K562 (cell line): ENCODE measurements around the gene ING5. TPM values are rescaled to one million over a fixed set of nuclear protein-coding genes. Genes with fewer than 3 reads are reported as not detected.

Experiments
- ATAC-seq: fragments of 200-7000 bp; cut with Tn5 transposase; 3 replicates; pipeline ENCODE4 v1.9.1; 2020; ENCODE audit warnings: moderate library complexity
- BruUV-seq: library from RNA; stranded (reverse); fragments of 400-500 nt; replicated peaks from 2 replicates; lab custom pipeline; 2021; lab: Mats Ljungman, UMichigan
- CTCF ChIA-PET: fragments of 300-600 bp; formaldehyde crosslinking; extraction: SDS; loops from one replicate; lab custom pipeline; 2021; ENCODE audit warnings: low intra/inter-chr PET ratio; lab: Yijun Ruan, JAX
- POLR2A ChIA-PET: fragments of 300-600, 350-650 bp; sonication (Branson Sonifier 250); formaldehyde crosslinking; extraction: SDS; loops from one replicate; lab custom pipeline; 2021; ENCODE audit warnings: antibody characterized with exemption, inconsistent platforms; lab: Yijun Ruan, JAX
- DNase-seq, 4 experiments: peaks; one replicate each; pipeline versions ENCODE4 v3.0.0 to v3.0.0-alpha.2; 2011 to 2018; ENCODE audit warnings: low spot score in 3 of 4, mixed read lengths in 3 of 4; ENCODE audit errors: extremely low read depth in 1 of 4
- FAIRE-seq: peaks from 2 replicates; lab custom pipeline; 2011; peaks lifted over from hg19 to GRCh38; lab: Jason Lieb, UNC
- H2AFZ ChIP-seq: 2 replicates; pipeline ENCODE4 v1.6.0; 2011; ENCODE audit warnings: low read depth, low read length, control low read depth, inconsistent platforms
- H3K27ac ChIP-seq: fragments of 200-600 bp; 3 replicates; pipeline ENCODE4 v1.8.0; 2011; ENCODE audit warnings: low read depth, mild to moderate bottlenecking, control low read depth, inconsistent platforms, low read length, moderate library complexity, mixed read lengths; ENCODE audit errors: extremely low read depth
- H3K27me3 ChIP-seq, 2 experiments: fragments of 300-600 bp in 1 of 2; 2 replicates in 1 of 2; 3 replicates in 1 of 2; pipeline versions ENCODE4 v1.6.0 to v1.8.0; 2011; ENCODE audit warnings: inconsistent platforms in 2 of 2, low read length in 2 of 2, mild to moderate bottlenecking in 1 of 2, mixed read lengths in 1 of 2, moderate library complexity in 1 of 2; ENCODE audit not compliant: control insufficient read depth in 2 of 2, insufficient read depth in 2 of 2
- H3K36me3 ChIP-seq: fragments of 300-600 bp; 3 replicates; pipeline ENCODE4 v1.8.0; 2011; ENCODE audit warnings: mild to moderate bottlenecking, low read length, inconsistent platforms; ENCODE audit not compliant: control insufficient read depth, insufficient read depth
- H3K4me1 ChIP-seq, 2 experiments: fragments of 200-600 bp in 1 of 2; replicated peaks in 1 of 2; 2 replicates in 1 of 2; 3 replicates in 1 of 2; pipeline versions ENCODE4 v1.5.1 to v1.8.0; 2011; ENCODE audit warnings: inconsistent platforms in 2 of 2, low read length in 2 of 2, mild to moderate bottlenecking in 1 of 2, mixed read lengths in 1 of 2, moderate library complexity in 1 of 2; ENCODE audit not compliant: control insufficient read depth in 2 of 2, insufficient read depth in 2 of 2
- H3K4me2 ChIP-seq: 2 replicates; pipeline ENCODE4 v1.6.1; 2011; ENCODE audit warnings: low read length, control low read depth, inconsistent platforms, mixed read lengths; ENCODE audit not compliant: insufficient read depth
- H3K4me3 ChIP-seq: fragments of 200-600 bp; sonication (generic), shearing (Covaris generic); 2 replicates; pipeline ENCODE4 v1.5.1; 2016; ENCODE audit warnings: control low read depth, inconsistent platforms
- H3K79me2 ChIP-seq: fragments of 200-600 bp; 3 replicates; pipeline ENCODE4 v1.8.0; 2011; ENCODE audit warnings: low read length, inconsistent platforms; ENCODE audit not compliant: control insufficient read depth, insufficient read depth
- H3K9ac ChIP-seq, 2 experiments: 2 replicates each; pipeline versions ENCODE4 v1.6.0 to v1.6.1; 2011; ENCODE audit warnings: low read depth in 2 of 2, low read length in 2 of 2, control low read depth in 1 of 2, inconsistent platforms in 1 of 2, mild to moderate bottlenecking in 1 of 2, mixed read lengths in 1 of 2; ENCODE audit not compliant: insufficient read depth in 1 of 2
- H3K9me1 ChIP-seq: one replicate; pipeline ENCODE4 v1.6.0; 2011; ENCODE audit warnings: inconsistent platforms, mild to moderate bottlenecking, low read length, moderate library complexity; ENCODE audit not compliant: control insufficient read depth, insufficient read depth
- H3K9me3 ChIP-seq: replicated peaks from 2 replicates; pipeline ENCODE4 v1.5.1; 2011; ENCODE audit warnings: low read depth, low read length, inconsistent platforms; ENCODE audit not compliant: control insufficient read depth, insufficient read depth
- H4K20me1 ChIP-seq: replicated peaks from 2 replicates; pipeline ENCODE4 v1.6.1; 2011; ENCODE audit warnings: low read length, inconsistent platforms, mixed read lengths; ENCODE audit not compliant: control insufficient read depth, insufficient read depth
- SUPT5H ChIP-seq: fragments of 450-650 bp; IDR thresholded peaks from 2 replicates; pipeline ENCODE4 v1.6.1; 2016
- ZBTB26 ChIP-seq: fragments of 450-650 bp; formaldehyde crosslinking; IDR thresholded peaks from 2 replicates; pipeline ENCODE4 v1.4.0; 2022; ENCODE audit warnings: missing genetic modification characterization
- WGBS: fragments of 100-300 bp; shearing (Covaris generic); methylation state at CpG from one replicate; pipeline ENCODE4 v1.1.6; 2016; ENCODE audit warnings: low coverage, mixed read lengths; ENCODE audit not compliant: insufficient coverage; ENCODE audit errors: missing lambda C conversion rate; 5-methylcytosine and 5-hydroxymethylcytosine counted together
- in situ Hi-C: fragments of 300-500 bp; cut with MboI; formaldehyde crosslinking; loops from 4 replicates; pipeline ENCODE4 v1.15.0; 2018; ENCODE audit warnings: inconsistent platforms, mixed read lengths
- intact Hi-C: fragments of 100-400 bp; cut with micrococcal nuclease; formaldehyde crosslinking; loops from 2 replicates; pipeline ENCODE4 v1.14.2; 2022
- polyA plus RNA-seq, 8 experiments: library from polyadenylated mRNA; depleted of rRNA in 4 of 8; stranded (reverse) in 5 of 8; unstranded in 3 of 8; fragments of >200 nt; fragmentation: Nextera tagmentation in 2 of 8; fragmentation: Illumina TruSeq in 1 of 8; extraction: Ambion mirVana in 2 of 8; extraction: Trizol in 1 of 8; gene quantifications; 2 replicates each; pipeline versions ENCODE4 v1.2.1 to v1.2.3, GENCODE V29; 2011 to 2014; ENCODE audit warnings: inconsistent platforms in 1 of 8, missing spikeins in 1 of 8
- total RNA-seq, 7 experiments: library from RNA; depleted of rRNA in 6 of 7; stranded (reverse); fragments of >200 nt in 6 of 7; fragmentation: Illumina TruSeq in 2 of 7; extraction: Trizol in 2 of 7; gene quantifications; 2 replicates each; pipeline versions ENCODE4 v1.2.1 to v1.2.3, GENCODE V29; 2011 to 2021; ENCODE audit warnings: low replicate concordance in 1 of 7
- TF ChIP-seq, protein P1 (sequence below): sonication (generic); formaldehyde crosslinking; IDR thresholded peaks from 2 replicates; pipeline ENCODE4 v1.8.0; 2023; ENCODE audit warnings: missing genetic modification reagents, mild to moderate bottlenecking, borderline replicate concordance

Gene ING5
- total and polyA plus RNA-seq, 9 of the 15 experiments (the other 6 are each of a cell fraction or from before 2014, with no cell fraction given), result 10.4 to 53.3 (median 27.9) TPM

DNA sequence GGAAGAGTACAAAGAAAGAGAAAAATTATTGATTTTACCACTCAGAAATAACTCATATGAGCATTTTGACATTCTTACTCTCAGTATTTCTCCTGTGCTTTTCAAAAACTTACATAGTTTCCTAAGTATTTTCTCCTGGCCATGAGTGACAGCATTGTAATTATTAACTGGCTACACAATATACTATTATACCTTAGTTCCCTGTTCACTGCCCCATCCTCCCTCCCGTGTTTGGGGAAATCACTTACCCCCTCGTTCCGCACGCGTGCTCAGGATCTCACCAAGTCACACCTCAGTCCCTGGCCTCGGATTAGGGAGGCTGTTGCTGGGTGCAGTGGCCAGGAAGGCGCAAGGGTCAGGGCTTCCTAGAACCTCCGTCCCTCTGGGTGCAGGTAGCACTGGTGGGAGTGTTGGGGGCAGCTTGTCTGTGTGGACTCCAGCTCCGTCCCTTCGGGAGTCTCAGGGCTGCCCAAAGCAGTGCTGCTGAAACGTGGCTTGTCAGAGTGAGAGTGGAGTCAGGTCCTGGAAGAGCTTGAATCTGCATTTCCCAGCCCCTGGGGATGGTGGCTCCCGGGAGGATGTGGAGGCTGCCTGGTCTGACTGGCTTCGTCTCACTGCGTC is 41.1 kb upstream of the ING5 start:
- Histone ChIP-seq H3K4me1 (peaks cover 0 to 3% of the 10 kb centered on the region in 2 experiments; a peak in 2 of 5 replicates), H3K79me2 (no peaks in the 10 kb centered on the region), H3K36me3 (peaks cover 33% of the 10 kb centered on the region; the same call in 2 of the 3 replicates), H4K20me1 (no peaks in the 10 kb centered on the region), H3K4me2 (no peak overlapping the region), H2AFZ (no peak overlapping the region), H3K9me3 (no peaks in the 10 kb centered on the region), H3K27ac (no peak overlapping the region), H3K9me1 (no peaks in the 10 kb centered on the region), H3K4me3 (no peak overlapping the region), H3K27me3 (no peaks in the 10 kb centered on the region), H3K9ac (0 out of 4 replicates have a peak overlapping the region, but pooled peaks of 1 of the 2 experiments have one; percentile 36)
- POLR2A ChIA-PET, result interaction anchor here (1.6 kb wide), 1 partner anchor 11 kb away, joined by 5 read pairs; no protein-coding TSS in a partner anchor
- CTCF ChIA-PET, result no interaction called here
- BruUV-seq, result no TSS peak
- WGBS, result 96% methylated on average over 11 of the region's 14 CpGs
- DNase-seq, result no peak
- ATAC-seq, result no peak
- no peak for FAIRE-seq
- intact Hi-C loops, result no loop called here
- in situ Hi-C loops, result no loop called here
- TF ChIP-seq SUPT5H (0 out of 2 replicates have a peak, but pooled peaks have one; percentile 18), ZBTB26 (CRISPR knock-in tag) (no peak)
- TF ChIP-seq, protein P1, sequence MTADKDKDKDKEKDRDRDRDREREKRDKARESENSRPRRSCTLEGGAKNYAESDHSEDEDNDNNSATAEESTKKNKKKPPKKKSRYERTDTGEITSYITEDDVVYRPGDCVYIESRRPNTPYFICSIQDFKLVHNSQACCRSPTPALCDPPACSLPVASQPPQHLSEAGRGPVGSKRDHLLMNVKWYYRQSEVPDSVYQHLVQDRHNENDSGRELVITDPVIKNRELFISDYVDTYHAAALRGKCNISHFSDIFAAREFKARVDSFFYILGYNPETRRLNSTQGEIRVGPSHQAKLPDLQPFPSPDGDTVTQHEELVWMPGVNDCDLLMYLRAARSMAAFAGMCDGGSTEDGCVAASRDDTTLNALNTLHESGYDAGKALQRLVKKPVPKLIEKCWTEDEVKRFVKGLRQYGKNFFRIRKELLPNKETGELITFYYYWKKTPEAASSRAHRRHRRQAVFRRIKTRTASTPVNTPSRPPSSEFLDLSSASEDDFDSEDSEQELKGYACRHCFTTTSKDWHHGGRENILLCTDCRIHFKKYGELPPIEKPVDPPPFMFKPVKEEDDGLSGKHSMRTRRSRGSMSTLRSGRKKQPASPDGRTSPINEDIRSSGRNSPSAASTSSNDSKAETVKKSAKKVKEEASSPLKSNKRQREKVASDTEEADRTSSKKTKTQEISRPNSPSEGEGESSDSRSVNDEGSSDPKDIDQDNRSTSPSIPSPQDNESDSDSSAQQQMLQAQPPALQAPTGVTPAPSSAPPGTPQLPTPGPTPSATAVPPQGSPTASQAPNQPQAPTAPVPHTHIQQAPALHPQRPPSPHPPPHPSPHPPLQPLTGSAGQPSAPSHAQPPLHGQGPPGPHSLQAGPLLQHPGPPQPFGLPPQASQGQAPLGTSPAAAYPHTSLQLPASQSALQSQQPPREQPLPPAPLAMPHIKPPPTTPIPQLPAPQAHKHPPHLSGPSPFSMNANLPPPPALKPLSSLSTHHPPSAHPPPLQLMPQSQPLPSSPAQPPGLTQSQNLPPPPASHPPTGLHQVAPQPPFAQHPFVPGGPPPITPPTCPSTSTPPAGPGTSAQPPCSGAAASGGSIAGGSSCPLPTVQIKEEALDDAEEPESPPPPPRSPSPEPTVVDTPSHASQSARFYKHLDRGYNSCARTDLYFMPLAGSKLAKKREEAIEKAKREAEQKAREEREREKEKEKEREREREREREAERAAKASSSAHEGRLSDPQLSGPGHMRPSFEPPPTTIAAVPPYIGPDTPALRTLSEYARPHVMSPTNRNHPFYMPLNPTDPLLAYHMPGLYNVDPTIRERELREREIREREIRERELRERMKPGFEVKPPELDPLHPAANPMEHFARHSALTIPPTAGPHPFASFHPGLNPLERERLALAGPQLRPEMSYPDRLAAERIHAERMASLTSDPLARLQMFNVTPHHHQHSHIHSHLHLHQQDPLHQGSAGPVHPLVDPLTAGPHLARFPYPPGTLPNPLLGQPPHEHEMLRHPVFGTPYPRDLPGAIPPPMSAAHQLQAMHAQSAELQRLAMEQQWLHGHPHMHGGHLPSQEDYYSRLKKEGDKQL (CRISPR knock-in tag), result no peak
